GM21619 (cell line): Measurements from ENCODE around the gene ARHGAP45.

Source experiments
- ATAC-seq: cut with Tn5 transposase; IDR thresholded peaks from one replicate; pipeline ENCODE4 v1.9.1; 2021; ENCODE audit not compliant: unreplicated experiment

The ARHGAP45 gene

GRCh38 chr19:1054102-1055027 lies 12.6 kb upstream of the ARHGAP45 start:
- no peak for ATAC-seq

DNA sequence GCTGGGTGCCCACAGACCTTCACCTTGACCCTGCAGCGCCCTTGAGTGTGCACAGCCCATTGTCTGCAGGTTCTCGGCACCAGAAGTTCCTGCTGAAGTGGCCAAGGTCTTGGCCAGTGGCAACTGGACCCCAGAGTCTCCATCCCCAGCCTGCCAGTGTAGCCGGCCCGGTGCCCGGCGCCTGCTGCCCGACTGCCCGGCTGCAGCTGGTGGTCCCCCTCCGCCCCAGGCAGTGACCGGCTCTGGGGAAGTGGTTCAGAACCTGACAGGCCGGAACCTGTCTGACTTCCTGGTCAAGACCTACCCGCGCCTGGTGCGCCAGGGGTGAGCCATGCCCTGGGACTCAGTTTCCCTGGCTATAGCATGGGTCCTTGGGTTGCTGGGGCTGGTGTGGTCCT lies 11.9 kb upstream of the ARHGAP45 start:
- no peak for ATAC-seq

GRCh38 chr19:1055886-1056620 lies 10.9 kb upstream of the ARHGAP45 start:
- ATAC-seq: no peak

GRCh38 chr19:1057176-1057855 lies 9.7 kb upstream of the ARHGAP45 start:
- ATAC-seq: no peak

GRCh38 chr19:1058112-1058511 lies 8.9 kb upstream of the ARHGAP45 start:
- ATAC-seq: no peak

DNA sequence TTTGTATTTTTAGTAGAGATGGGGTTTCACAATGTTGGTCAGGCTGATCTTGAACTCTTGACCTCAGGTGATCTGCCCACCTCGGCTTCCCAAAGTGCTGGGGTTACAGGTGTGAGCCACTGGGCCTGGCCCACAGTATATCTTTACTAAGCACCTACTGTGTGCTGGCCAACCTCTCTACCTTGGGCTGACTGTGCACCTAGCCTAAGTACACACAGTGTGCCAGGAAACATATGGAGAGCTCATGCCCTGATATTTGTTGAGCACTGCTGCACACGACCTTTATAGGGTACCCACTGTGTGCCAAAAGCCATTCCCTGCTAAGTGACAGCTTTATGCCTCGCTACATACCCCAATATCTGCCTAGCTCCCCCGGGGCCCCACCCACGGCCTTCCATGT lies 6.3 kb upstream of the ARHGAP45 start:
- ATAC-seq: no peak

DNA sequence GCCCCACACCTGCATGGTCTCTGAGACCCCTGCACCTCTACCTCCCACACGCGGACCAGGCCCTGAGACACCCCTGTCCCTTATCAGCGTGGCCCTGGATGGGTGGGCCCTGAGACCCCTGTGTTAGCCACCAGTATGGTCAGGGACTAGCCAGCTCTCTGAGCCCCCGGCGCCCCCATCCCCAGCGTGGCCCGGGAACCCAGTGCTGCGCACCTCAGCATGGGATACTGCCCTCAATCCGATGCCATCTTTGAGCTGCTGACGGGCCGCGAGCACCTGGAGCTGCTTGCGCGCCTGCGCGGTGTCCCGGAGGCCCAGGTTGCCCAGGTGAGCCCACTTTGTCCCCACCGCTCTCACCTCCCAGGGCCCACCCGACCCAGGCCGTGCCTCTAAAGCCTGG lies 5.0 kb upstream of the ARHGAP45 start:
- no peak for ATAC-seq

GRCh38 chr19:1062387-1063029 lies 4.5 kb upstream of the ARHGAP45 start:
- ATAC-seq: no peak

GRCh38 chr19:1063030-1063908 lies 3.7 kb upstream of the ARHGAP45 start:
- no peak for ATAC-seq

DNA sequence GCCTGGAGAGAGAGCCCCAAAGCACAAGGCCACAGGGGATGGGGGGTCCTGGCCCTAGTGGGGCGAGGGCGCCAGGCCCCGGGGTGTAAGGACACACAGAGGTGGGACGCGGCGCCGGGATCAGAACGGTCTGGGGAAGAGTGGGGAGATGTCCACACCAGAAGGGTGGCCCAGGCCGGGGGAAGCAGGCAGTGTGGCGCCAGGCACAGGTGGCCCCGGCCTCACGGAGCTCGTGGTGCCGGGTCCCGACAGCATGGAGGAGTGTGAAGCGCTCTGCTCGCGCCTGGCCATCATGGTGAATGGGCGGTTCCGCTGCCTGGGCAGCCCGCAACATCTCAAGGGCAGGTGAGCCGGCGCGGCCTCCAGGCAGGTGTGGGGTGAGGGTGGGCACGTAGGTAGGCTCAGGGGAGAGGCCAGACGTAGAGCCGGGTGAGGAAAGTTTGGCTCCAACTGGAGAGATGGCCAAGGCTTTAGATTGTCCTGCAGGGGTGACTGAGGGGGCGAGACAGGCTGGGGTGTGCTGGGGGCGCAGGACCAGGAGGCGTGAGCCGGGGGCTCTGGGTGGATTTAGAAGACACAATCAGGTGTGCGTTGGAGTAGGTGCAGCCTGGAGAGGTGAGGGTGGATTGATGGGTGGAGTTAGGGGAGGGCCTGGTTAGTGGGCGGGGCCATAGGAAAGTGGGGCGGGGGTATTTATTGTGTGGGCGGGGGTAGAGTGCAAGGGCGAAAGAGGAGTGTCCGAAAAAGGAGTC lies 2.9 kb upstream of the ARHGAP45 start:
- ATAC-seq: no peak

- ATAC-seq: no peak
These were observed 2.0 kb upstream of the ARHGAP45 start for GRCh38 chr19:1064661-1065605.

GRCh38 chr19:1065606-1066109 lies 1.3 kb upstream of the ARHGAP45 start:
- no peak for ATAC-seq

- ATAC-seq: no peak
These were observed 668 bp upstream of the ARHGAP45 start for GRCh38 chr19:1066251-1066747.

- no peak for ATAC-seq
These were observed 482 bp downstream of the ARHGAP45 start for GRCh38 chr19:1067341-1067957.

GRCh38 chr19:1068009-1069001 lies 1.3 kb downstream of the ARHGAP45 start:
- ATAC-seq: no peak
